22Rv1 (cell line): Measurements from ENCODE around the gene ANXA6.

ENCODE experiments used
- CTCF ChIP-seq: fragments of 450-650 bp; IDR thresholded peaks from 2 replicates; pipeline ENCODE4 v1.5.1; 2017; ENCODE audit warnings: mild to moderate bottlenecking
- ZFX ChIP-seq: fragments of 450-650 bp; IDR thresholded peaks from 2 replicates; pipeline ENCODE4 v1.6.1; 2017; ENCODE audit warnings: antibody characterized with exemption, borderline replicate concordance

- TF ChIP-seq CTCF (no peak), ZFX (no peak)
Observed at GRCh38 chr5:151130235-151130921, 27.2 kb downstream of the ANXA6 start.
